DMS79 treated with DMSO at 0.1 percent for 48 hours (cell line): Measurements from ENCODE around the gene ARID5B.

Experiments
- DNase-seq: peaks from one replicate; lab custom pipeline; 2025; lab: John Stamatoyannopoulos, UW

Gene ARID5B

DNA sequence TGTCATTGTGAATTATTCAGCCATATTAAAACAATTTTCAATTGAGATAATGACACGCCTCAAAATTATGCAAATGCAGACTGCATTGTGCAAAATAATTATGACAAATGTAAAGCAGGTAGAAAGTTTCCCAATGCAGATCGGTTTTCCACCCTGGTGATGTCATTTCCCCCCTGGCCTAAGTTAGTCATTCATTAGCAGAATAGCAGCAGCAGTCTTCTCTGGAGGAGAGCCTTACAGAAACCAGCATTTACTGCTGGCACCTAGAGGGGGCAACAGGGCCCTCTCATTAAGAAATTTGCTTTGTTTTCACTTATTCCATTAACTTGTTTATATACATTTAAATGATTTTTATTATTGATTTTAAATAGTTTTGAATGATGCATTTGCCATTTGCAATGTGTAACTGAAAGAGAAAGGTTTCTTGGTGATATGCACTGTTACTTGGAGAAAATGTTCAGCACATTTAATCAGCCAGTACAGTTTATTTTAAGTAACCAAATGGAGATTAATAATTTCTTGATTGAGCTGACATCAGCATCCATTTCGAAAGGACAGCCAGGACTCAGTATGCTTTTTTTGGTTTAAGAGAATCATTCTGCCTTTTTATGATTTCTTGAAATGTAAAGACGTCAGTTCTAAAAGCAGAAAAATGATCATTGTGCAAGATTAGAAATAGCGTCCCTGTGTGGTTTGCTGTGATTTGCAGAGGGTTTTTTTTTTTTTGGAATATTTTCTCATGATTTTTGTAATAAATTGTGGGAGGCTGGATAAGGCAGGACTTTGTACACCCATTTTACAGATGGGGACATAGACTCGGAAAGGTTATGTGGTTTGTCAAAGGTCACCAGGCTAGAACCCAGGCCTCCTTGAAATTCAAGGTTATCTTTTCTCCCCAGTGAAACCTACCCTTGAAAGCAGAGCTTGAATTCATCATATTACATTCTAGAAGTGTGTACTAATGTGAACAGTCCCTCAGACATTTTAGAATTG lies 3.5 kb downstream of the ARID5B start:
- DNase-seq: no peak

DNA sequence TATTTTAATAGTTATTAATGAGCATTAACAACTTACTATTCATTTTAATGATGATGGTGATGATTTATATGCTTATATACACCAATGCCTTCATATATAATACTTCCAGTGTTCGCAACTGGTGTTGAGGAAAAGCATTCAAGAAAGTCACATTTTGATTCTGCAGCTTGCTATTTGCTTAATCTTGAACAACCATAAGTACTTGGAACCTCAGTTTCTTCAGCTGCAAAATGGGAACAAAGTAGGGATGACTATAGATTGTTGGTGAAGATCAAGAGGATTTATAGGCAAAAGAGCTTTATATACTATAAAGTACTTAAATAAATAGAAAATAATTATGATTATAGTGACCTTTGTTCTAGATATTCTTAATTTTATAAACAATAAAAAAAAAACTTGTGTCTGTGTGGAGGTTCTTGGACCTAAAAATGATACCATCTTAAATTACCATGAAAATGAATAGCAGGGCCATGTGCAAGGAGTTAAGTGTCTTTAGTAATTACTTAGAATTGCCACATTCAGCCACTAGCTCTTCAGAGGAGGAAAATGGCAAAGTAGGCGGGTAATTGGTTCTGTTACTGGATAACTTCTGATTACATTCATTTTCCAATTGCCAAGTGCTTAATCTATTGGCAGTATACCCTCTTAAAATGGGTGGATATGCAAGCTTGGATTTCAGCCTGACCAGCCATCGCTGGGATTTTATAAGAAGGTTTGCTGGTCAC lies 4.5 kb downstream of the ARID5B start:
- no peak for DNase-seq

DNA sequence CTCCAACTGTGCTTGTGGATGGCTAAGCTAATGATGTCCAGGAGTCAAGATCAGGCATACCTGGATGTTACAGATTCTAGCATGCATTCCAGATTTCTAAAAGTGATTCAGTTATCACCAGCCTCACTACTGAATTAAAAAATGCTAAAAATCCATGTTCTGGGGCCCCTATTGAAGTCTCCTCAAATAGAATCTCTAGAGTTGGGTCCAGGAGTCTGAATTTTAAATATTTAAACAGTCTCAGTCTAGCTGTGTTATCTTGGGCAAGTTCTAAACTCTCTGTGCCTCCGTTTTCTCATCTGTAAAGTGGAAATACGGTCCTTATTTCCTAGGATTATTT lies 5.0 kb downstream of the ARID5B start:
- no peak for DNase-seq

DNA sequence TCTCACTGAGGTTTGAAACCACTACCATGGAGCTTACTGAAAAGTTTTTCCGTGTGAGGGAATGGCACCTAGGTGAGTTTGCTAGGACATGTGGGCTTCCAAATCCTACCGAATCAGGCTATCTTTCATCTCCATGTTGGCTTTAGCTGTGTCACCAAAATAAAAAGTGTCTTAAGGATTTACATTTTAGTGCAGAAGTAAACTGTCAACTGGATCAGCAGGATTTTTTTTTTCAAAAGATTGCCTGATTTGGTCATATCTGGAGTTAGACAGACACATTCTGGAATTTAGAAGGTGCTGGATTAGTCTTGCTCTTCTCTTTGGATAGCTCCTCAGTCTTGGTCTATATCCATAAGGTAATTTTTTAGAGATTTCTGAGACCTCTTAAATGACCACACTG lies 5.5 kb downstream of the ARID5B start:
- no peak for DNase-seq

DNA sequence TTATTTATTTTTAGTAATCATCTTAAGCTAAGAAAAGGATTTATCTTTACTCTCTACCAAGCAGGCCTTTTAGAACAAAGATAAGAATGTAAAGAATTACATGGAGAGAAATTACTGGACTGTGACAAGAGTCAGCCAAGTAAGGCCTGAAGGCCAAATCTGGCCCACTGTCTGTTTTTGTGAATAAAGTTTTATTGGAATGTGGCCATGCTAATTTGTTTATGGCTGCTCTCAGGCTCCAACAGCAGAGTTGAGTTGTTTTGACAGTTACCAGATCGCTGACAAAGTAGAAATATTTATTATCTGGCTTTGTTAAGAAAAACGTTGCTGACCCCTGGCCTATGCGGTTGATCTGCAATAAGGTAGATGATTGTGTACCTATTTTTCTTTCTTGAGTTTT lies 6.1 kb downstream of the ARID5B start:
- no peak for DNase-seq

DNA sequence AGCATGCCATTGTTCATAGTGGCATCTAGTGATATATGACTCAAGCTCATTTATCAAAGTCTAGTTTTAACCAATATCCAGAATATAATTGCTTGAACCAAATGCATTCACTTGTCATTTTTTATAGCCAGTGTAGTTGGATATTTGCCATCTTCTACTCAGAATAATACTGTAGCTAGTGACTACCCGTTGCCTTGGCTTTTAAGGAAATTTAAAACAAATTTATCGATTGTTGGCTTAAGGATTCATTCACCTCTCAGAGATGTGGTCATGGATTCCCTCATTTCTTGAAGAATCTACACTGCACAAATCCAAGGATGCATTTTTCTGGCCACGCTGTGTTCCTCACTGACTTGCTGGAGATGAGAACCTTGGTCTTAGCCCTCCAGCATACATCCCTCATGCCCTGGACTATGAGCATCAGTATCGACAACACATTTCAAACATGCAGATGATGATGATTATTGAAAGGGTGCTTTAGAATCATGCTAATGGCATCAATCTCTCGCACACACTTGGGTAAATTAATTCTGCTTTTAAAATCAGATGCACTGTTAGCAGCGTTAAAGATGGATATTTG lies 8.8 kb downstream of the ARID5B start:
- DNase-seq: no peak

DNA sequence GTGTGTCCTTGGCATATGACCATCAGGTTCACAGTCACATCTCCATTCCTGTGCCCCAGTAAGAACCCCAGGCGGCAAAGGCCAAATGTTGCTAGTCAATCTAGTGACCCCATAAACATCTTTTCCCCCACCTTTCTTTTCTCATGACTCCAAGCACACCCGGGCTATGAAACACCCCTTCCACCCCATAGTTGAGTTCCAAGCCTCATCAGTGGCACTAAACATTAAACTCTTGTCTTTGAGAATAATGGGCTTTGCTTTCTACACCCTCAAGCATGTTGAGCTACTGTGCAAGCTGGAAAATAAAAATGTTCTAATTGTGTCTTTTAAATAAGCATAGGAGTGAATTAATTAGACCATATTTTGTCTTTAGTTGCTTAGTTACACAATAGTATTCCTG lies 9.4 kb downstream of the ARID5B start:
- no peak for DNase-seq

DNA sequence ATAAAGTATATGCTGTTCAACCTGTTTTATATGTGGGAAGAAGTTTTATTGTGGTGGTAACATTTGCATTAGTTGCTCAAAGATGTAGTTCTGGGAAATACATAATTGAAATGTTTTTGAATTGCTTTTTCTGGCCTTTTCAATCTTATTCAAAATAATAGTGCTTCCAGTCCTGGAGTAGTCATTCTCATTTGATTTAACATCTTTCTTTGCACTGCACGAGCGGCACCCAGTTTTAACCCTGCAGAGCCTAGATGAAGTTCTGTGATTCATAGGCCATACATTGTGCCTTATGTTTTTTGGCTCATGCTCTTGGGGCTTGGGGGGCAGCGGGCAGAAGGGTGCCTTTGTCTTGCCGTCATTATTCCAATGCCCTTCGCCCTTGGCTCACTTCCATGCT lies 9.9 kb downstream of the ARID5B start:
- DNase-seq: no peak

DNA sequence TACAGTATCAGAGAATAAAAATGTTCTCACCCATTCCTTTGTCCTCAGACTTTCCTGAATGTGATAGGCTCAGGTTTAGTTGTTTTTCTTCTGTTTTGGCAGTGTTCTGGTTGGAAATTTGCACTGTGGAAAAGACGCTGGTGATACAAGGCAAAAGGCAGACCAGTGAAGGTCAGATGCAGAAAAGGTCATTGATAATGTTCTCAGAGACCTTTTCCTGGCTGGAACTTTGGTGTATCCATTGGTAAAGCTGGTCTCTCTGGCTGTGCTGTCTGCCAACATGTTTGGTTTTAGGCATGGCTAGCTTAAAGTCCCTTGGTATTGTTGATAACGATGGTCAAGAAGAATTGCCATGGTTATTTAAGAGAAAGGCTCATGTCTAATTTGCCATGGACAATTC lies 11.5 kb downstream of the ARID5B start:
- DNase-seq: no peak

DNA sequence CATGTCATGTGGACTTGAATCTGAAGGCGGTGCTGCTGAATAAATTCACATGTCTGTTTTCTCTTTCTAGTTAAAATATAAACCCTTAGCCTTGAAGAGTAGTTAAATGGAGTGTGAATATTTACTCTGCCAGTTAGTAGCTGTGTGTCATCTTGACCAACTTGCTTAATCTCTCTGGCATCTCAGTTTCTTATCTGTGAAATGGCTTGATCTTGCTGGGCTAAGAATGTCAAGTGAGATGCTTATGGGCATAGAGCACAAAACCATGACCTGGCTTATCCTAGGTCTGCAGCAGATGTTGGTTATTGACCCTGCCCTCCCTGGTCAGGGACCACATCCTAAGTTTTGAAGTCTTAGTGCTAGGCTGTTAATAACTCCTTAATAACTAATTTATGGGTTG lies 16.6 kb downstream of the ARID5B start:
- DNase-seq: no peak

DNA sequence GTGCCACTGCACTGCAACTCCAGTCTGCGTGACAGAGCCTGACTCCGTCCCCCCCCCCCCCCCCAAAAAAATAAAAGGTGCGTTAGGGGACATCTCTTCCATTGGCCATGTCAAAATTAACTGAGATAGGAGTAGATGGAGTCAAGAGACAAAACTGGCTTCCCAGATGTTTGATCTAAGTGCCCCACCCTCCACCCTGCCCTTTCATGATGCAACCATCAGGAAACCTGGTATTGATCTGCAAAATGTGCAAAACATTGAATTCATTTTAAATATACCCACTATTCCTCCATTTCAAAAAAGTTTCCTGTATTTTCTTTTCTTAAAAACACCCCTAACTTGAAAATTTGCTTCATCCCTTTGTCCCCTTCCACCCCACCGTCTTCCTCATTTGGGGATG lies 17.5 kb downstream of the ARID5B start:
- DNase-seq: no peak

DNA sequence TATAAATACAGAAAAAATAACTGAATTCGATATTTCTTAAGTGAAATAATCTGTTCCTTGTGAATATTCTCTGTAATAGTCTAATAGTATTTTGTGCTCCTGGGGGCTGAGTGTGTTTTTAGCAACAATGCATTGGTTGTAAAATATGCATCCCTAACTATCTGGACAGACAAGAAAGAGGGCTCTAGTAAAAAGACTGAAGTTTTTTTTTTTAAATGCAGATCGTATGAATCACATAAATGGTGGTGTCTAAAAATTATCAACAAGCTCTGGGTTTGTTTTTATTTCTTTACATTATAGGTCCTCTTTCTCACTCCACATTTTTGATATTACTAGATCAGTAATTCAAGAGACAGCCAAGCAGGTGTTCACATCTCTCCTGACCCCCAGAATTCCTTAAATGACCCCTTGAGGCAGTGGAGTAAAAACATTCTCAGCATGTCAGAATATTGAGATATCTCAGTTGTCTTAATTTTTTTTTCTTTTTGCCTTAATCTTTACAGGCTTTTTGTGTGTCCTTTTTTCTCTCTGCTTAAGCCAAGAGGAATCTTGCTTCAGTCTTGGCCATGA lies 18.2 kb downstream of the ARID5B start:
- DNase-seq: no peak

DNA sequence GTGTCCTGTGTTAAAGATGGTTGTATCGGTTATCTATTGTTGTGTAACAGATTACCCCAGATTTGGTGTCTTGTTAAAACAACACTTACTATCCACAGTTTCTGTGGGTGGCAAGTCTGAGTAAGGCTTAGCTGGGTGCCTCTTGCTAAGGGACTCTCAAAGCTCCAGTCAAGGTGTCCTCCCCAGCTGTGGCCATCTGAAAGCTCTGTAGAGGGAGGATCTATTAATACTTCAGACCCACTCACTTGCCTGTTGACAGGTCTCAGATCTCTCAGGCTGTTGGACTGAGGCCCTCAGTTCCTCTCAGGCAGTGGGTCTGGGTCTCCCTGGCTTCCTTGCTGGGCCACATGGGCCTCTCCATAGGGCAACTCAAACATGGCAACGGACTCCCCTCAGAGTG lies 19.6 kb downstream of the ARID5B start:
- no peak for DNase-seq

DNA sequence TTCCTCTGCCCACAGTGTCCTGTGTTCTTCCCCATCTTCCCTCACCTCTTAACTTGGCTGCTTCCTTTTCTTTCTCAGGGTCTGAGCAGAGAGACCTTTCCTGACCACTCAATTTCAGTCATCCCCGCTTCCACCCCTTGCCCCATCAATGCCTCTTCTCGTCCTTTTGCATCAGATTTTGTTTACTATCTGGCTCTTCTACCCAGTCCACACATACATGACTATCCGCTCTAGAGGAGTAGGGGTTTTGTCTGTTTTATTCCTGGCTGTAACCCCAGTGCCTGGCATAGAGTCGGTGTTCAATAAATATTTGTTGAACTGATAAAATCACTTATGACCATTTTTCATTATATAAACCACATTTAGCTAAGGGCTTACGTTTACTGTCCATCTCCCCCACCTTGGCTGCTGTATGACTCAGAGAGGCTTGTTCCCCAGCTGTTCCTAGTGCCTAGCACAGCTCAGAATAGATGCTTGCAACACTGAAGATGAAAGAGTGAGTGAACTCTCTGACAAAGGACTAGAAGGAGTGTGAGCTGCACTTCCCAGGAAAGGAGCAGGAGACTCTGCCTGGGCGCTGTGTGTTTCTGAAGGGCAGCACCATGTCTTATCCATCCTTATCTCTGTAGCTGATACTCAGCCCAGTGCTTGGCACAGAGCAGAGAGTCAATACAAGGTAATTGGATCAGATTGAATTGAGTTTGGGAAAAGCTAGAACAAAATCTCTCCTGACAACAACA lies 21.9 kb downstream of the ARID5B start:
- no peak for DNase-seq

DNA sequence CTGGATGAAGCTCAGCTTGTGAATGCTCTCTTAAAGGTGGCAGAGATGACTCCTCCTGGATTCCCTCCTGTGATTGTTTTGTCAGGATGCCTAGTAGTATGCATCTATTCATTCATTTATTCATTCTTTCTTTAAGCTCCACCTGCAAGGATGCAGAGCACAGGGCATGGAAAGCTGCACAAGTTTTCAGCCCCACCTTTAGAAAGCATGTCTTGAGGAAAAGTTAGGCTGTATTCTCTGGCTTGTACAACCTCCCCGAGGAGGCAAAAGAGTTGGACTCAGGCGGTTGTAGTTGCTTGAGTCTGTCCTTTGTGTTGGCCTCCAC lies 22.4 kb downstream of the ARID5B start:
- DNase-seq: no peak

DNA sequence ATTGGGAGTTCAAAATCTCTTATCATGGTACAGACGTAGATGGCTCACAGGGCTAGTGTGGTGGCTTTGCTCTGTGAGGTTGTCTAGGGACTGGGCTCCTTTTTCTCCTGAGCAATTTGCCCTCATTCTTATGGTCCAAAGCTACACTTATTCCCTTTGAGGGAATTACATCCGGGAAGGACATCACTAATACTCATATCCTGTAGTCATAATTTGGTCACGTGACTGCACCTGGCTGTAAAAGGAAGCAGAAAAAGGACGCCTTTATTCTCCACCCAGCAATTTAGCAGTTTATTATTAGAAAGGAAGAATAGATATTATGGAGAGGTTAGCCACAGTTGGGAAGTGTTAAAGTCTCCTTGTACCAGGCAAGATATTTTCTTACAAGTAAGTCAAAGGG lies 28.1 kb downstream of the ARID5B start:
- DNase-seq: no peak

DNA sequence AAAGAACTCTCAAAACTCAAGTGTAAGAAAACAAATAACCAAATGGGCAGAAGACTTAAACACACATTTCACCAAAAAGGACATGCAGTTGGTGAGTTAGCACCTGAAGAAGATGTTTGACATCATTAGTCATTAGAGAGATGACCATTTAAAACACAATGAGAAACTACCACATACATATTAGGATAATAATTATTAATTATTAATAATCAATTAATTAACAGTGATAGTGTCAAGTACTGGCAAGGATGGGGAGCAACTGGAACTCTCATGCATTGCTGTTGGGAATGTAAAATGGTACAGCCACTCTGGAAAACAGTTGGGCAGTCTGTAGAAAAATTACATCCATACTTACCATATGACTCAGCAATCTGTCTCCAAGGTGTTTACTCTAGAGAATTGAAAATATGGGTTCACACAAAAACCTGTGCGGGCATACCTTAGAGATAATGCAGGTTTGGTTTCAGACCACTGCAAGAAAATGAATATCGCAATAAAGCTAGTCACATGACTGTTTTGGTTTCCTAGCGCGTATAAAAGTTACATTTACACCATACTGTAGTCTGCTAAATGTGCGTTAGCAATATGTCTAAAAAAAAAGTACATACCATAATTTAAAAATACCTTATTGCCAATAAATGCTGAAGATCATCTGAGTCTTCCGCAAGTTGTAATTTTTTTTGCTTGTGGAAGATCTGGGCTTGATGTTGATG lies 30.3 kb downstream of the ARID5B start:
- no peak for DNase-seq

DNA sequence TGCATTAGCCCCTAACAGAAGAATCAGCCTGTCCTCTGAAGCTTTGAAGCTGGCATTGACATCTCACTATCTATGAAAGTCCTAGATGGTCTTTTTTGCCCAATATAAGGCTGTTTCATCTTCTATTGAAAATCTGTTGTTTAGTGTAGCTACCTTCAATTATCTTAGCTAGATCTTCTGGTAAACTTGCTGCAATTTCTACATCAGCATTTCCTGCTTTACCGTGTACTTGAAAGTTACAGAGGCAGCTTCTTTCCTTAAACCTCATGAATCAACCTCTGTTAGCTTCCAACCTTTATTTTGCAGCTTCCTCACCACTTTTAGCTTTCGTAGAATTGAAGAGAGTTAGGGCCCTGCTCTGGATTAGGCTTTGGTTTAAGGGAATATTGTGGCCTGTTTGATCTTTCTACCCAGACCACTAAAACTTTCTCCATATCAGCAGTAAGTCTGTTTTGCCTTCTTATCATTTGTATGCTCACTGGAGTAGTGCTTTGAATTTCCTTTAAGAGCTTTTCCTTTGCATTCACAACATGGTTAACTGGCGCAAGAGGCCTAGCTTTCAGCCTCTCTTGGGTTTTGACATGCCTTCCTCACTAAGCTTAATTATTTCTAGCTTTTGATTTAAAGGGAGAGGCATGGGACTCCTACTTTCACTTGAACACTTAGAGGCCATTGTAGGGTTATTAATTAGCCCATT lies 32.5 kb downstream of the ARID5B start:
- no peak for DNase-seq

DNA sequence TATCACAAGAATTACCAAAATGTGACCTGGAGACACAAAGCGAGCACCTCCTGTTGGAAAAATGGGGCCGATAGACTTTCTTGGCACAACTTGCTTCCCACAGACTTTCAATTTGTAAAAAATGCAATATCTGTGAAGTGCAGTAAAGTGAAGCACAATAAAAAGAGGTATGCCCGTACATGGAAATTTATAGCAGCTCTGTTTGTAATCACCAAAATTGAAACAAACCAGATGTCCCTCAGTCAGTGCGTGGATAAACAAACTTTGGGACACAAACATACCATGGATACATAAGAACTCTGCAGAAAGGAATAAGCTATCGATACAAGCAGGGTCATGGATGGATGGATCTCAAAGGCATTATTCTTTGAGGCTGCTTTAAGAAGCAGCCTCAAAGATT lies 33.6 kb downstream of the ARID5B start:
- no peak for DNase-seq

DNA sequence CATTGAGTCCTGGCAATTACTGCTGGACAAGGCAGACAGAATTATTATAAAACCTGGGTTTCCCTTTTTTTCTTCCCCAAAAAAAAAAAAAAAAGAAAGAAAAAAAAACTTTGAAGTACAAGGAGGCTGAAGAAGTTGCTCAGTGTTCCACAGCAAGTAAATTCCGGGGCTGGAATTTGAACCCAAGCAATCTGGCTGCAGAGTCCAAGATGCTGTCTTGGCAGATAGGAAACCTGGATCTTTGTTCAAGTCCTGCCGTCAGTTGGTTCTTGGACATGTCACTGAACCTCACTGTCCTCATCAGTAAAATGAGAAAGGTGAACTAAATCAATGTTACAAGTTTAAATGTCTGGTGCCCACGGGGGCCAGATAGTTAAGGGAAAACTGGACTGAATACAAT lies 35.3 kb downstream of the ARID5B start:
- DNase-seq: no peak
